Measurements from ENCODE around the gene DCLRE1B.

GRCh38 chr1:113904674-113905434 is at the start of gene DCLRE1B, which contains the start of gene AP4B1:
- TF ChIP-seq CTCF (conservative IDR thresholded peaks at IDR 0.05; ENCODE audit: low read length) (peak; percentile 50), EZH2phosphoT487 (IDR thresholded peaks at IDR 0.05; ENCODE audit: borderline replicate concordance) (no peak)

Data from Loucy (cell line).